HG02588 (cell line): Measurements from ENCODE around the gene S100A12.
"Not testable (repeated sequence)": the region's sequence is repeated elsewhere in the genome, so short reads cannot be mapped to it uniquely, and the experiment has no call there.

Experiments used
- ATAC-seq: cut with Tn5 transposase; IDR thresholded peaks from one replicate; pipeline ENCODE4 v1.9.1; 2021; ENCODE audit warnings: mild to moderate bottlenecking, moderate library complexity; ENCODE audit not compliant: unreplicated experiment

Gene S100A12

DNA sequence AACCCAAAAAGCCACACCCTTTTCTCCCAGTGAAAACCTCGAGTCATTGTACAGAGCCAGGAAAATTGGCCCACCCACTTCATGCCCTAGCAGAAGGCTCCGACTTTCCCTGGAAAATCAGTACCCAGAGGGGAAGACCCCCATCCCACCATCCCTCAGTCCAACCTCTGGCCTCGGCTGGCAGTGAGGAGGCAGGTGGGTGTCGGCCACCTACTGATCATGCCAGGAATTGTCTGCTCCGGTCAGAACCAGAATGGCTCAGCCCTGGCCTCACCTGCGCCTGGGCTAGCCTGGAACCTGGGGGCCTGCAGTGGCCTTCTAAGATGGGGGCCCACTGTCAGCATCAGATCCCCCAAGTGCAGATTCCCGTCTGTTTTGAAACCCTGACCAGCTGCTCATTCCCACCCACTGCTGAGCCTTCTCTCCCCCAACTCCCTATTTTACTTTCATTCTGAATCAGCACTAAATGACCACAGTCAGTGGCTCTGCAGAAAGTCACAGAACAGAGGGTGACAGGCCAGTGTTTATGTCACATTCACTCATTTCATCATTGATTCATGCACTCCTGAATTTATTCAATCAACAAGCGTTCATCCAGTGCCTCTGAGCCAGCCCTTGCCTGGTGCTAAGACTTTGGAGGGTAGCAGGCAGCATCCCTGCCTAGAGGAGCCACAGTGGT is 20.8 kb downstream of the S100A12 start:
- ATAC-seq: no peak

DNA sequence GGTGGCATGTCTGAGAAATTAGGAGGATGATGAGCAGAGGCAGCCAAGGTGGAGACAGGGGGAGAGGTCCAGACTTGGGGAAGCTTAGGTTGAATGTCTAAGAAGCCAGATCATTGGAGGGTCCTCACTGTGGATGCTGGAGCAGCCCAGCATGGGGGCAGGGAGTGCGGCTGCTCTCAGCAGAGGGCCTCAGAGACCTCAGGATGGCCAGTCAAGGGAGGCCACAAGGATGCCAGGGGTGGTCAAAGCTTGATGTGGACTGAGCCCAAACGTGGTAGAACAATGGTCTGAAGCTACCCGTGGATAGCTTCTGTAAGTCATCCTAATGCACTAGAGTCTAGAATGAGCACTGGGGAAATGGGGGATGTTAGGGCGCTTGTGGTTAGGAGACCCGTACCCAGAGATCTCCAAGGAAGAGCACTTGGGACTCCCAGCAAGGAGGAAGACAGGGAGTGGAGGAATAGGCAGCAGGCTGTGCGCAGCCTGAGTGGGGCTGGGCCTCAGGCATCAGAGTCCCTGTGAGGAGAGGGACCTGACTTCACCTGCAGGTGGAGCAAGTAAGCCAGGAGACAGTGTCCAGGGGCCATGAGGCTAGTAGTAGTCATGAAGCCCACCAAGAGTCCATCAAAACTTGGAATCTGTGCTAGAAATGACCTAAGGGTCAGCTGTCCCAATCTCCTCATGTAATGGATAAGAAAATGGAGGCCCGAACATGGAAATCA is 22.0 kb downstream of the S100A12 start:
- no peak for ATAC-seq

- ATAC-seq: no peak
Measured at GRCh38 chr1:153352523-153352922, 22.9 kb downstream of the S100A12 start.

DNA sequence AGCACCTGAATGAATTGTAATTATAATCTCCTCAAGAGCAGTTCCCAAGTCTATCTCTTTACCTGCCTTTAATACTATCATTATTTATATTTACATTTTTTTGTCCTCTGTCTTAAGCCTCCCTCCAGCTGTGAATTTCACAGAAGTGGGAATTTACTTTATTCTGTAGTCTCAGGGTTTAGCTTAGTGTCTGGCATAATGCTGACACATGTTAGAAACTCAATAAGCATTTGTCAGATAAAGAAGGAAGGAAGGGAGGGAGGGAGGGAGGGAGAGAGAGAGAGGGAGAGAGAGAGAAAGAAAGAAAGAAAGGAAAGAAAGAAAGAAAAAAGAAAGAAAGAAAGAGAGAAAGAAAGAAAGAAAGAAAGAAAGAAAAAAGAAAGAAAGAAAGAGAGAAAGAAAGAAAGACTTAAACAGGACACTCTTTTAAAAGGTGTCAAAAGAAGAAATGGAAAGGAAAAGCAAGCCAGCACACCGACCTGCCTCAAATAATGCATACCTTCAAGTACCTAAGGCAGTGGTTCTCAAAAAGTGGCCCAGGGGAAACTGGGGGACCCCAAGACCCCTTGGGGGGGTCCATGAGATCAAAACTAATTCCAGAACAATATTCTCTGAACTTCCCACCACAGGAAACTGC is 25.0 kb downstream of the S100A12 start:
- ATAC-seq: no peak

DNA sequence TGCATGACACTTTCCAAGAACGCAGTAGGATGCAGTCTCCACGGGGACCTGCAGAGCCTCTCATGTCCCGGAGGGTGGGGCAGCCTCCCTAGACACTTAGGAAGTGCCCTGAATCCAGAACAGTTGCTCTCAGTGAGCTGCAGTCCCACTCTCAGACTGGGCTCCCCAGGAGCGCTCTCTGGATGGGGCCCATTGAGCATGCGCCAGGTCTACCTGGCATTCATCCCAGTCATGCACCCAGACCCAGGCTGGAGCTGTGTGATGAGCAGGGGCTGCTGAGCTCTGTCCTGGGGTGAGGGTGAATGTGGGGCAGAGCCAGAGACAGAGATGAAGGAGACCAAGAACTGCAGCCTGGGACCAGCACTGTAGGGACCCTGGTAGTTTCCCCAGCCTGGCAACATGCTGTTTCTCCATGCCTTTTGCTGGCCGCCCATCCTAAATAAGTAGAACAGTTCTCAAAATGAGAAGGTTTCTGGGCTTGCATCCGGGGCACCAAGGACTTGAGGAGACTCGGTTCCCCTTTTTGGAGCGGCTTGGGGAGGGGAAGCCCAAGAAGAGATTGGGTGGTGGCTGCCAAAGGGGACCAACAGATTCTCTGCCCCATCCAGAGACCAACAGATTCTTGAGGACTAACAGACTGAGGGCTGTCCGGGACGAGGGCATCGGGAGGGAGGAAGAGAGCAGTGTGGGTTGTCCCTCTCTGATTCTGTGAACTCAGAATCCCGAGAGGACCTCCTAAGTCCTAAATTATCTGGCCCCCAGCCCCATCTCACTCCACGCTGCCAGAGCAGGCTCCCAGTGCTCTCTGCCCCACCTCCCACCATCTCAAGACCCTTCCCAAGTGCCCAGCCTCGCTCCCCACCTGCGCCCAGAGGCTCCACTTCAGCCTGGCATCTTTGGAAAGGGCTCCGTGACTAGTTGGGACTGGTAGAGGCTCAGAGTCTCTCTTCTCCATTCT is 25.8 kb downstream of the S100A12 start:
- ATAC-seq: no peak

GRCh38 chr1:153348511-153349362 is 26.7 kb downstream of the S100A12 start, which contains the start of gene PGLYRP4:
PGLYRP4 (minus strand) TSS chr1:153348841; CDS start chr1:153347932, 909 bp downstream.
- no peak for ATAC-seq

GRCh38 chr1:153347856-153348255 is 27.6 kb downstream of the S100A12 start:
- no peak for ATAC-seq

DNA sequence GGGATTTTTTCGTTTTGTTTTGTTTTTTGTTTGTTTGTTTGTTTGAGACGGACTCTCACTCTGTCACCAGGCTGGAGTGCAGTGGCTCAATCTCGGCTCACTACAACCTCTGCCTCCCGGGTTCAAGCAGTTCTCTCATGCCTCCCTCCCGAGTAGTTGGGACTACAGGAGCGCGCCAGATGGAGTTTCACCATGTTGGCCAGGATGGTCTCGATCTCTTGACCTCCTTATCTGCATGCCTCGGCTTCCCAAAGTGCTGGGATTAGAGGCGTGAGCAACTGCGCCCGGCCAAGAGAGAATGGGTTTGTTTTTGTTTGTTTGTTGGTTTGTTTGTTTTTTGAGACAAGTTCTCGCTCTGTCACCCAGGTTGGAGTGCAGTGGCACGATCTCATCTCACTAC is 28.4 kb downstream of the S100A12 start:
- not testable (repeated sequence) for ATAC-seq

GRCh38 chr1:153346077-153346723 is 29.2 kb downstream of the S100A12 start:
- ATAC-seq: no peak

- ATAC-seq: no peak
Measured at GRCh38 chr1:153345187-153346076, 30.0 kb downstream of the S100A12 start.

DNA sequence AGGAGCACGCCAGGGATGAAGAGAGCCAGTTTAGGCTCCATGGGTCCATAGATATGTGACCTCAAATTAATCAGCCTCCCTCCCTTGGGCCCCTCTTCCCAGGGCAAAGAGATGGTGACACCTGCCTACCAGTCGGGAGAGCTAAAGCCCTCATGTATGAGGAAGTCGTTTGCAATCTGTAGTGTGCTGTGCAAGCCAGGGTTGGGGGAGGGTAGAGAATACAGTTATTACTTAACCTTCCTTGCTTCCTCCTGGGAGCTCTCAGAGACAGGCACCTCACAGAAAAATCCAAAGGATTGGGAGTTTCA is 30.7 kb downstream of the S100A12 start:
- no peak for ATAC-seq

DNA sequence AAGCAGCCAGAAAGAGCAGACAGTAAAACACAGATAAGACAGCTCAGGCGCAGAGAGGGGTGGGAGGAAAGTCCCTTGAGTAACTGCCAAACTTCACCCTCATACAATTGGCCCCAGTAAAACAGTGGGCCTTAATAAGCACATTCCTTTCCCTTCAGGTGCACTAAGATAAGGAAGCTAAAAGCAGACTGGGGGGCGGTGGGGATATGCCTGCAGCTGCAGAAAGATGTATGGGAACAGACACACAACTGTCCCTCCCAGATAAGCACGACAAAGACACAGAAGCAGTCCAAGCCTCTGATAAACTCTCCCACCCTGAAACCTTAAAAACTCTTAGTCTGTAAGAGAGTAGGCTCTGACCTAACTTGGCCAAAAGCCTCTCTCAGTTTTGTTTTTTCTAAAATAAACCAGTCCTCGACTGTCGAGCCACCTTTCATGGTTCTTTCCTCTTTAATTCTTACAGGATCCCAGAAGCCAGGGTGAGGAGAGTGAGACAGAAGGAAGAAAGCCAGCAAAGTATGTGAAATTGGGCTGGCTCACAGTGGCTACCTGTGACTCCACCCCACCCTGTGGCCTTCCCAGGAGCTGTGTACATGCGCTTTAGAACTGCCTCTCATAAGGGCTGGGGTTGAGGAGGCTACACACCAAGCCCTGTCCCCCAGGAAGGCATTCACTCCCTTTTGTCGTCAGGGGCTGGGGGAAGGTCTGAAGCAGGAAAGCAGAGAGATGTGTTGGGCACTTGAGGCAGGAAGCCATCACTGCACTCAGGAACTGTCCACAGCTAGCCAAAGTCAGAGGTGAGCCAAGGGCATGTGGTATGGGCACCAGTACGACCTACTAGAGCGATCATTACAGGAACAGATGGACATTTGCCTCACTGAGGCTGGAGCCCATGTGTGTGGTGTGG is 31.4 kb downstream of the S100A12 start:
- ATAC-seq: no peak

DNA sequence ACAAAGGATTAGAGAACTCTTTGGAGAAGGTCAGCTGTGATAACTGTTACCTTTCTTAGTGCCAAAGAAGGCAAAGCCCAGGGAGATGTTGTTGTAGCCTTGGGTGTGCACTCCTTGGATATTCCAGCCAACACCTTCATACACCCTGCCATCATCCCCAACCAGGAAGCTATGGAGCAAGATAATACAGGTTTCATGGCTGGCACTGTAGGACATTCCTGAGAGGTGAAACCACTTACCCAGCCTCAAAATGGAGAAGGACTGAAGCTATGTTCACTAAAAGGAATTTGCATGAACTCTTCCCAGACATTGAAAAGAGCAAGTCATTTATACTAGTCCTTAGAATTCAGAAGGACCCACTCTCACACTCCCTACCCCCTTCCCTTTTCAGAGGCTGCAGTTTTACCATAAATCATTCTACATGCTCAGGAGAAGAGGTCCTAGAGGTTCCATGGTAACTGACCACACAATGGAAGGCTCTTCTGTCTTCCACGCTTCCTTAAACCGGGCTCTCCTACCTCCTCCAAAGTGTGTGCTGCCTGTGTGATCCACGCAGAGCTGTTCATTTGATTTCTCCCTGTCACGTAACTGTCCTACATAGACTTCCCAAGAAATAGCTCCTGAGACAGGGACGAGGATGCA is 32.3 kb downstream of the S100A12 start:
- ATAC-seq: no peak

- ATAC-seq: no peak
Measured at GRCh38 chr1:153342178-153342577, 33.2 kb downstream of the S100A12 start.

- ATAC-seq: no peak
Measured at GRCh38 chr1:153341431-153341934, 33.9 kb downstream of the S100A12 start.

- no peak for ATAC-seq
Measured at GRCh38 chr1:153340356-153340755, 35.1 kb downstream of the S100A12 start.

- no peak for ATAC-seq
Measured at GRCh38 chr1:153339802-153340201, 35.6 kb downstream of the S100A12 start.
